LNCAP (cell line): ENCODE data around the gene MPG.

ENCODE experiments used
- TF ChIP-seq, protein P1 (sequence below): fragments of 450-650 bp; IDR thresholded peaks from 2 replicates; pipeline ENCODE4 v1.5.1; 2017; ENCODE audit warnings: mild to moderate bottlenecking

MPG gene

DNA sequence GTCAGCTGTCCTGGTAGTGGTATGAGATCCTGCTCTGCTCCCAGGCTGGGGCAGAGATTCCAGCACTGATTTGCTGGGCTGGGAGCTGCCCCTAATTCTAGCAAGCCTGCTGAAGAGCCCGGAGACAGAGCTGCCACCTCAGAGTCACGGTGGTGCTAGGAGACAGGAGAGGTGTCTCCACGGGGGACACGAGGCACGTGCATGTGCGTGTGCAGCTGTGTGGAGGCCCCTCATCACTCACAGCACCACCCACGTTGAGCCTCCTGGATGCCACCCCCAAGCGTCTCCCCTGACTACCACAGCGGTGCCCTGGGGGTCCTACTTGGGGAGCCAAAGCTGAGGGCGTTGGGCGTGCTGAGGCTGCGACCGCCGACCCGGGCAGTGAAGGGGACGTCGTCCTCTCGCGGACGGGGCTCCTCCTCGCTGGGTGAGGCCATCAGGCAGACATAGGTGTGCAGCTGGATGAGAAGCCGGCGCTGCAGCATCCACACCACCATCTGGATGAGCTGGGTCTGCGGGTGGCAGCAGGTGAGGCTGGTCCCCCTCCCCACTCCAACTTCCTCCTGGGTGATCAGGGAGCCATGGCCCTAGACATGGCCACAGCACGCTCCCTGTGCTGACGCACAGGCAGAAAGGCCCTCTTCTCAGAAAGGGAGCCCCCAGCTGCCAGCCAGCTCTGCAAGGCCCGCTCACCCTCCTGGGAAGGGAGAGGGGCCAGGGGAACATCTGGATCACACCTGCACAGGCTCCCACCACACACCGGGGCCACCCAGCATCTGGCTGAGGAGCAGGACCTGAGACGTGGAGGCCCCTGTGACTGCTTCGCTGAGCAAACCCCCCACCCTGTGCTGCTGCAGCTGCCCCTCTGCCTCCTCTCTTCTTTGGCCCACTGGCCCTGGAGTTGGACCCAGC is 11.6 kb downstream of the MPG start:
- TF ChIP-seq, protein P1, sequence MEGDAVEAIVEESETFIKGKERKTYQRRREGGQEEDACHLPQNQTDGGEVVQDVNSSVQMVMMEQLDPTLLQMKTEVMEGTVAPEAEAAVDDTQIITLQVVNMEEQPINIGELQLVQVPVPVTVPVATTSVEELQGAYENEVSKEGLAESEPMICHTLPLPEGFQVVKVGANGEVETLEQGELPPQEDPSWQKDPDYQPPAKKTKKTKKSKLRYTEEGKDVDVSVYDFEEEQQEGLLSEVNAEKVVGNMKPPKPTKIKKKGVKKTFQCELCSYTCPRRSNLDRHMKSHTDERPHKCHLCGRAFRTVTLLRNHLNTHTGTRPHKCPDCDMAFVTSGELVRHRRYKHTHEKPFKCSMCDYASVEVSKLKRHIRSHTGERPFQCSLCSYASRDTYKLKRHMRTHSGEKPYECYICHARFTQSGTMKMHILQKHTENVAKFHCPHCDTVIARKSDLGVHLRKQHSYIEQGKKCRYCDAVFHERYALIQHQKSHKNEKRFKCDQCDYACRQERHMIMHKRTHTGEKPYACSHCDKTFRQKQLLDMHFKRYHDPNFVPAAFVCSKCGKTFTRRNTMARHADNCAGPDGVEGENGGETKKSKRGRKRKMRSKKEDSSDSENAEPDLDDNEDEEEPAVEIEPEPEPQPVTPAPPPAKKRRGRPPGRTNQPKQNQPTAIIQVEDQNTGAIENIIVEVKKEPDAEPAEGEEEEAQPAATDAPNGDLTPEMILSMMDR: no peak

DNA sequence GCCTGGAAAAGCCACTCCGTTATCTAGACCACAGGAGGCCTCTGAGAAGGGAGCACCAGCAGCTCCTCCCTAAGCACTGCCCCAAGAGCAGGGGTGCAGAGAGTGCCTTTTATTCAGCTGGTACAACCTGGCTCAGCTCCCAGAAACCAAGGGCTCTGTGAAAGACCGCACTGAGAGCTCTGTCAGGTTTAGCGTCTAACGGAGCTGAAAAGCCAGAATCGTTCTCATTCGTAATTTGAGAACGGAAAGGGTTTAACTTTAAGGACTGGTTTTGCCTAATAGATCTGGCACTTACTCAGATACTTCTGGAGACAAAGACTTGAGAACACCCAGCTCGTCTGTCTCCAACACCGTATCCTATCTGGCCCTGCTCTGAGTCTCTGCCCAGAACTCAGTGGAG is 13.5 kb downstream of the MPG start:
- TF ChIP-seq, protein P1: no peak

DNA sequence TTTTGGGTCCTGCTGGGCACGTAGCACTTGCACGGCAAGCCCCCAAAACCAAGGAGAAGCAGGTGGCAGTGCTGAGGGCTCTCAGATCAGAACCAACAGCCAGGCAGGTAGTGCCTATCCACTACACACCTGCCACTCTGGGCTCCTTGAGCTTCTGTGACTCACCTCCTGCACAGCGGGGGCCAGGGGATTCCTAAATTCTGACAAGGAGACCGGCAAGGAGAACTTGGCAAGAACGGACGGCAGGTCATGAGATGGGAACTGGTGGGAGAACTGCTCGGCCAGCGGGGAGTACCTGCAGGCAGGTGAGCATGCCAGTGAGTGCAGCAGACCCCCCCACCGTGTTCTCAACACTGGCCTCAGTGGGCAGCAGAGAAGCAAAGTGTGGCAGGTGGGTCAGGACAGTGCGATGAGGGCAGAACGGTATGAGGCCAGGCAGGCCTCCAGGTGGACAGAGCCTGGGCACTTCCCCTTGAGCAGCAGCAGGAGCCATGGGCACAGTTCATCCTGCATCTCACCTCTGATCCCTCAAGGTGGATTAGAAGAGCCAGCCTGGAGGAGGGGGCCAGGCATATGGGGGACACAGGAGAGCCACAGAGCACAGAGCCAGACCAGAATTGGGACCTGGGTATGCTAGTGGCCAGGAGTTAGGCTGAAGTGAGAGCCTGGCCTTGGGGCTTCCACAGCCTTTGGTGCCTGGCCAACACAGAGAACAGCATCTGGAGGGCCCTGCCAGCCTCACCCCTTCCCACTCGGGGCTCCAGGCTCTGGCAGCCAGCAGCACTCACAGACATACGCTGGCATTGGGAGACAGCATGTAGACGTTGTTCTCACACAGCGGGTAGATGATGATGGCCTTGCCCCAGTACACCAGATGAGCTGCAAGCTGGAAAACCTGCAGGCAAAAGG is 14.7 kb downstream of the MPG start:
- TF ChIP-seq, protein P1: no peak

DNA sequence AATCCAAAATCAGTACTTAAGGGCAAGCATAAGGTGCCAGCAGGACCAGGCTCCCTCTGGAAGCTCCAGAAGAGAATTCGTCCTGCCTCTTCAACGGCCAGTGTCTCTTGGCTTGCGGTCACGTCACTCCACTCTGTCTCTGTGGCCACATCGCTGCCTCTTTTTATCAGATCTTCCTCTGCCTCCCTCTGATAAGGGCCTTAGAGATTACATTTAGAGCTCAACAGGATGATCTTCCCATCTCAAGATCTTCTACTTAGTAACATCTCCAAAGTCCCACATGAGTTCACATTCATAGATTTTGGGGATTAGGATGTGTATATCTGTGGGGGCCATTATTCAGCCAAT is 16.9 kb downstream of the MPG start:
- TF ChIP-seq, protein P1: no peak

DNA sequence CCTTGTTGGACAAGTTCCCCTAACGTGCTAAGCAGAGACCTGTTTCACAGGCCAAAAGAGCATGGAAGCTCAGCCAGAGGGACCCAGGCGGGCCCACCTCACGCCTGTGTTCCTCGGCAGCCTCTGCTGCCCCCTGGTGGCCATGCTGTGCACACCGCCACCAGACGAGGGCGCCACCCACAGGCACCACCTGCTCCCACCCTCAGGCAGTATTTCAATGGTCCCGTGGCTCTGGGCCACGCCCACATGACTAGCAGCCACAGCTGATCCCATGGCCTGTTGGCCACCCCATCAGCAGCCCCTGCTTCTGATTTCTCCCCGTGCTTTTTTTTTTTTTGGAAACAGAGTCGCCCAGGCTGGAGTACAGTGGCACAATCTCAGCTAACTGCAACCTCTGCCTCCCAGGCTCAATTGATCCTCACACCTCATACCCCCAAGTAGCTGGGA is 18.9 kb downstream of the MPG start:
- TF ChIP-seq, protein P1: peak; percentile 99

DNA sequence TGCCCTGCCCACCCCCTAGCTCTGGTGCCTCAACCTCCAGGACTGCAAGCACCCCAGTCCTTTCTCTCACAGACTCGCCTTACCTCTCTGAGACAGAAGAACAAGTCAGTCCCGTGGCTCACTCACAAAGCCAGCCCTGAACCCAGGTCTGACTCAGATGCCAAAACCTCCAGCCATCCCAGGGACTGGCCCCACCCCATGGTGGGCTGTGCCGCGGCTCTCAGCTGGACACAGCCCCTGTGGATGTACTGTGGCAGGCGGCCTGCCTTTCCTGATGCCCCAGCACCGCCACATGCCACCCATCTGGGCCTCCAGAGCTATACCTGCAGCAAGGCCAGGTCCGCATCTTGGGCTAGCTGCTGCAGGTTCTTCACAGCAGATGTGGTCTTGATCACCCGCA is 19.8 kb downstream of the MPG start:
- TF ChIP-seq, protein P1: no peak

DNA sequence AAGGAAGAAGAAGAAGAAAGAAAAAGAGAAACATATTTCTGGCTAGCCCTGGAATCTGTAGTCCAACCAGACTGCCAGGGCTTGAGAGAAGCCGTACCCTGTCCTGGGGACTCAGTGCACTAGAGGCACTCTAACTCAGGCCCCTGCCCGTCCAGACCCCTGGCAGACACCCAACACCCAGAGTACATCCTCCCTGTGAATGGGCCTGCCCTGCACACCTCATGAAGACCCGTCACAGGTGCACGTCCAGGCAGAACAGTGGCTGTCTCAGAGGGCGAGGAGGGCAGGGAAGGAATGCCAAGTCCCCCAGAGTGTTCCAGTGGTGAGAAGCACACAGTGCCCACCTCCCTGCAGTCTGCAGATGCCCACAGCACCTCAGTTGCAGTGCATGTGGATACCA is 23.0 kb downstream of the MPG start:
- TF ChIP-seq, protein P1: no peak
